Common myeloid progenitor, CD34-positive (primary cell): ENCODE data around the gene SMOC2.

Experiments used
- CTCF ChIA-PET: fragments of 350-600 bp; sonication (Branson Sonifier 250); formaldehyde crosslinking; loops from one replicate; lab custom pipeline; 2021; ENCODE audit warnings: antibody characterized with exemption; lab: Charles Lee
- POLR2A ChIA-PET: fragments of 350-600 bp; sonication (Branson Sonifier 250); formaldehyde crosslinking; loops from one replicate; lab custom pipeline; 2021; ENCODE audit warnings: antibody characterized with exemption; lab: Charles Lee
- DNase-seq, 3 donors: peaks; one replicate each; pipeline versions ENCODE4 v3.0.0 to v3.0.0-alpha.2; 2013
- H3K27ac ChIP-seq, 2 experiments: 1 replicate in 1 of 2; 2 replicates in 1 of 2; pipeline ENCODE4 v1.7.0; 2013; ENCODE audit warnings: inconsistent platforms in 2 of 2, low read length in 2 of 2, mild to moderate bottlenecking in 2 of 2, low read depth in 1 of 2, moderate library complexity in 1 of 2; ENCODE audit not compliant: severe bottlenecking in 2 of 2, insufficient read depth in 1 of 2, poor library complexity in 1 of 2
- H3K27me3 ChIP-seq, 5 experiments: replicated peaks in 2 of 5; 1 replicate in 3 of 5; 2 replicates in 2 of 5; pipeline versions ENCODE4 v1.6.1 to v1.7.0; 2013; ENCODE audit warnings: low read length in 4 of 5, mild to moderate bottlenecking in 2 of 5, moderate library complexity in 2 of 5, inconsistent platforms in 1 of 5; ENCODE audit not compliant: insufficient read depth in 5 of 5, control insufficient read depth in 4 of 5
- H3K36me3 ChIP-seq, 4 experiments: 1 replicate in 2 of 4; 2 replicates in 2 of 4; pipeline versions ENCODE4 v1.6.1 to v1.7.0; 2013; ENCODE audit warnings: low read length in 3 of 4, control low read depth in 1 of 4, mild to moderate bottlenecking in 1 of 4; ENCODE audit not compliant: control insufficient read depth in 4 of 4, insufficient read depth in 4 of 4
- H3K4me1 ChIP-seq, 4 experiments: 1 replicate in 3 of 4; 2 replicates in 1 of 4; pipeline versions ENCODE4 v1.6.1 to v1.7.1; 2013; ENCODE audit warnings: low read length in 3 of 4, mild to moderate bottlenecking in 3 of 4, control low read depth in 1 of 4, inconsistent platforms in 1 of 4, moderate library complexity in 1 of 4; ENCODE audit not compliant: control insufficient read depth in 4 of 4, insufficient read depth in 4 of 4; ENCODE audit errors: control extremely low read depth in 1 of 4
- H3K4me3 ChIP-seq, 7 experiments: 1 replicate in 4 of 7; 2 replicates in 3 of 7; pipeline versions ENCODE4 v1.5.1 to v1.7.0; 2013; ENCODE audit warnings: mild to moderate bottlenecking in 7 of 7, low read length in 6 of 7, moderate library complexity in 6 of 7, inconsistent platforms in 2 of 7, low read depth in 2 of 7, control low read depth in 1 of 7; ENCODE audit not compliant: insufficient read depth in 4 of 7, control insufficient read depth in 1 of 7; ENCODE audit errors: extremely low read depth in 1 of 7
- H3K9me3 ChIP-seq, 5 experiments: 1 replicate in 4 of 5; 2 replicates in 1 of 5; pipeline versions ENCODE4 v1.6.1 to v1.7.1; 2013; ENCODE audit warnings: low read length in 4 of 5, mild to moderate bottlenecking in 2 of 5, inconsistent platforms in 1 of 5, low read depth in 1 of 5, moderate library complexity in 1 of 5; ENCODE audit not compliant: control insufficient read depth in 4 of 5, insufficient read depth in 2 of 5; ENCODE audit errors: control extremely low read depth in 1 of 5
- WGBS: methylation state at CpG from one replicate; pipeline ENCODE4 v1.1.5; 2013; ENCODE audit not compliant: insufficient coverage; 5-methylcytosine and 5-hydroxymethylcytosine counted together

Gene SMOC2

GRCh38 chr6:168442646-168443045 is 1.7 kb downstream of the SMOC2 start:
- POLR2A ChIA-PET, result no interaction called here
- Histone ChIP-seq H3K27ac (no peak overlapping the region), H3K4me1 (peaks cover 0 to 6% (median 1%) of the 10 kb centered on the region in 4 experiments), H3K9me3 (no peaks in the 10 kb centered on the region), H3K27me3 (peaks cover 23 to 91% (median 34%) of the 10 kb centered on the region in 5 experiments), H3K4me3 (no peak overlapping the region), H3K36me3 (no peaks in the 10 kb centered on the region)
- no peak for DNase-seq
- WGBS, result 20% methylated on average over 1 of the region's 5 CpGs
- CTCF ChIA-PET, result no interaction called here

- Histone ChIP-seq H3K27ac (no peak overlapping the region), H3K4me1 (peaks cover 0 to under 1% (median 0%) of the 10 kb centered on the region in 4 experiments), H3K36me3 (no peaks in the 10 kb centered on the region), H3K27me3 (peaks cover 16 to 76% (median 19%) of the 10 kb centered on the region in 5 experiments), H3K9me3 (no peaks in the 10 kb centered on the region), H3K4me3 (no peak overlapping the region)
- DNase-seq, result no peak
- WGBS, result 77% methylated on average over 3 of the region's 4 CpGs
- ChIA-PET POLR2A (no interaction called here), CTCF (no interaction called here)
Observed at GRCh38 chr6:168447282-168447681, 6.3 kb downstream of the SMOC2 start.

- 100% methylated on average over 1 of the region's 3 CpGs for WGBS
- ChIA-PET CTCF (no interaction called here), POLR2A (no interaction called here)
- no peak overlapping the region for H3K27ac ChIP-seq
- no peaks in the 10 kb centered on the region for H3K4me1 ChIP-seq
- no peaks in the 10 kb centered on the region for H3K36me3 ChIP-seq
- DNase-seq, result no peak
- H3K27me3 ChIP-seq, result peaks cover 16 to 74% (median 19%) of the 10 kb centered on the region in 5 experiments
- no peaks in the 10 kb centered on the region for H3K9me3 ChIP-seq
- H3K4me3 ChIP-seq, result no peak overlapping the region
Observed at GRCh38 chr6:168447700-168448099, 6.7 kb downstream of the SMOC2 start.

GRCh38 chr6:168448243-168448855 is 7.4 kb downstream of the SMOC2 start:
- ChIA-PET CTCF (no interaction called here), POLR2A (no interaction called here)
- Histone ChIP-seq H3K36me3 (no peaks in the 10 kb centered on the region), H3K27ac (no peak overlapping the region), H3K9me3 (no peaks in the 10 kb centered on the region), H3K4me3 (no peak overlapping the region), H3K4me1 (no peaks in the 10 kb centered on the region), H3K27me3 (peaks cover 13 to 74% (median 17%) of the 10 kb centered on the region in 5 experiments)
- DNase-seq, result no peak
- 92% methylated on average over 4 of the region's 11 CpGs for WGBS

GRCh38 chr6:168450917-168451316 is 9.9 kb downstream of the SMOC2 start:
- H3K27me3 ChIP-seq, result peaks cover 3 to 65% (median 9%) of the 10 kb centered on the region in 5 experiments
- DNase-seq, result no peak
- H3K4me1 ChIP-seq, result no peaks in the 10 kb centered on the region
- H3K4me3 ChIP-seq, result no peak overlapping the region
- H3K9me3 ChIP-seq, result no peaks in the 10 kb centered on the region
- POLR2A ChIA-PET, result no interaction called here
- no peak overlapping the region for H3K27ac ChIP-seq
- H3K36me3 ChIP-seq, result no peaks in the 10 kb centered on the region
- WGBS, result 76% methylated on average over 7 of the region's 7 CpGs
- CTCF ChIA-PET, result no interaction called here

GRCh38 chr6:168451805-168452517 is 11.0 kb downstream of the SMOC2 start:
- Histone ChIP-seq H3K27me3 (peaks cover 3 to 62% (median 9%) of the 10 kb centered on the region in 5 experiments), H3K27ac (no peak overlapping the region), H3K4me1 (no peaks in the 10 kb centered on the region), H3K9me3 (no peaks in the 10 kb centered on the region), H3K4me3 (no peak overlapping the region), H3K36me3 (no peaks in the 10 kb centered on the region)
- DNase-seq, result no peak
- ChIA-PET POLR2A (no interaction called here), CTCF (no interaction called here)
- 68% methylated on average over 3 of the region's 5 CpGs for WGBS

- H3K27ac ChIP-seq, result no peak overlapping the region
- no peaks in the 10 kb centered on the region for H3K4me1 ChIP-seq
- CTCF ChIA-PET, result no interaction called here
- peaks cover 3 to 57% (median 9%) of the 10 kb centered on the region in 5 experiments for H3K27me3 ChIP-seq
- H3K9me3 ChIP-seq, result no peaks in the 10 kb centered on the region
- POLR2A ChIA-PET, result no interaction called here
- no peak for DNase-seq
- H3K4me3 ChIP-seq, result no peak overlapping the region
- WGBS, result 78% methylated on average over 12 of the region's 18 CpGs
- H3K36me3 ChIP-seq, result no peaks in the 10 kb centered on the region
Observed at GRCh38 chr6:168452685-168453377, 11.8 kb downstream of the SMOC2 start.
